T follicular helper cell (primary cell): ENCODE results near the gene UPK3A.
"Not testable (repeated sequence)": the region's sequence is repeated elsewhere in the genome, so short reads cannot be mapped to it uniquely, and the experiment has no call there.

Source experiments
- DNase-seq: peaks from one replicate; pipeline ENCODE4 v3.0.0-alpha.2; 2020; ENCODE audit warnings: low read depth

UPK3A gene

GRCh38 chr22:45309422-45310227, 24.9 kb downstream of the UPK3A start, which contains the start of gene FAM118A:
FAM118A (plus strand) TSS chr22:45309934; CDS start chr22:45322380, 12,446 bp downstream.
- DNase-seq = peak; percentile 90

- DNase-seq = no peak
Measured at GRCh38 chr22:45310331-45310976, 25.7 kb downstream of the UPK3A start.

GRCh38 chr22:45310977-45311531, 26.3 kb downstream of the UPK3A start:
- no peak for DNase-seq

GRCh38 chr22:45312415-45312814, 27.7 kb downstream of the UPK3A start:
- no peak for DNase-seq

- DNase-seq = no peak
Measured at GRCh38 chr22:45312856-45313255, 28.1 kb downstream of the UPK3A start.

- no peak for DNase-seq
Measured at GRCh38 chr22:45314054-45314721, 29.4 kb downstream of the UPK3A start.

GRCh38 chr22:45314786-45315185, 30.0 kb downstream of the UPK3A start:
- DNase-seq = no peak

- no peak for DNase-seq
Measured at GRCh38 chr22:45316796-45317526, 32.2 kb downstream of the UPK3A start.

GRCh38 chr22:45317551-45318167, 32.9 kb downstream of the UPK3A start:
- peak; percentile 35 for DNase-seq

GRCh38 chr22:45318168-45318557, 33.4 kb downstream of the UPK3A start:
- DNase-seq = peak; percentile 88

GRCh38 chr22:45318558-45319323, 34.0 kb downstream of the UPK3A start:
- DNase-seq = peak; percentile 61

- DNase-seq = no peak
Measured at GRCh38 chr22:45319324-45319685, 34.6 kb downstream of the UPK3A start.

- no peak for DNase-seq
Measured at GRCh38 chr22:45320357-45320976, 35.7 kb downstream of the UPK3A start.

GRCh38 chr22:45321827-45322226, 37.1 kb downstream of the UPK3A start:
- no peak for DNase-seq

- no peak for DNase-seq
Measured at GRCh38 chr22:45322873-45323525, 38.2 kb downstream of the UPK3A start.

GRCh38 chr22:45323695-45324094, 38.9 kb downstream of the UPK3A start:
- DNase-seq = no peak

- DNase-seq = no peak
Measured at GRCh38 chr22:45324311-45324711, 39.6 kb downstream of the UPK3A start.

- DNase-seq = not testable (repeated sequence)
Measured at GRCh38 chr22:45328261-45328660, 43.5 kb downstream of the UPK3A start.

- DNase-seq = no peak
Measured at GRCh38 chr22:45328822-45329529, 44.2 kb downstream of the UPK3A start.
